Motor neuron (in vitro differentiated cells): ENCODE data around the gene SPTBN2. TPM values are rescaled to one million over a fixed set of nuclear protein-coding genes. Genes with fewer than 3 reads are reported as not detected.
"Not testable (repeated sequence)": the region's sequence is repeated elsewhere in the genome, so short reads cannot be mapped to it uniquely, and the experiment has no call there.

Experiments used
- ATAC-seq, 8 experiments: fragments of 200-7000 bp; cut with Tn5 transposase; replicated peaks in 6 of 8; 2 replicates each; pipeline ENCODE4 v1.8.0; 2021; ENCODE audit warnings: mild to moderate bottlenecking in 8 of 8, moderate library complexity in 8 of 8
- H3K27ac ChIP-seq, 2 donors: fragments of 250-450 bp; sonication (Bioruptor Pico); 2 replicates each; pipeline ENCODE4 v1.9.0; 2021; ENCODE audit warnings: antibody characterized with exemption in 2 of 2, mild to moderate bottlenecking in 2 of 2, moderate library complexity in 1 of 2
- H3K4me1 ChIP-seq, 2 donors: fragments of 250-450 bp; sonication (Bioruptor Pico); replicated peaks in 1 of 2; 2 replicates each; pipeline ENCODE4 v1.6.1; 2021; ENCODE audit warnings: antibody characterized with exemption in 2 of 2, mild to moderate bottlenecking in 2 of 2, moderate library complexity in 1 of 2
- H3K4me3 ChIP-seq, 5 donors: fragments of 250-450 bp; sonication (Bioruptor Pico); 2 replicates each; pipeline ENCODE4 v1.9.0; 2021; ENCODE audit warnings: antibody characterized with exemption in 5 of 5, mild to moderate bottlenecking in 5 of 5, moderate library complexity in 4 of 5
- WGBS, 10 experiments: fragments of 450-650 bp; shearing (Covaris generic); methylation state at CpG; one replicate each; pipeline ENCODE4 v1.0.0; 2022; 5-methylcytosine and 5-hydroxymethylcytosine counted together
- in situ Hi-C, 9 experiments: fragments of 400-800 bp; cut with MboI; loops; one replicate each; pipeline ENCODE4 v1.15.0; 2021; ENCODE audit warnings: low sequenced_read_pairs in 9 of 9, low pct_unique_long_range_greater_than_20kb in 2 of 9; ENCODE audit not compliant: unreplicated experiment in 9 of 9
- total RNA-seq, 8 experiments: library from RNA; unstranded; fragments of 300-600 nt; gene quantifications; 2 replicates each; pipeline versions ENCODE4 v1.2.3 to v1.2.4, GENCODE V29; 2022

The SPTBN2 gene
- total RNA-seq, 8 experiments from 2014 or later, result 2.4 to 99.4 (median 62.6) TPM

DNA sequence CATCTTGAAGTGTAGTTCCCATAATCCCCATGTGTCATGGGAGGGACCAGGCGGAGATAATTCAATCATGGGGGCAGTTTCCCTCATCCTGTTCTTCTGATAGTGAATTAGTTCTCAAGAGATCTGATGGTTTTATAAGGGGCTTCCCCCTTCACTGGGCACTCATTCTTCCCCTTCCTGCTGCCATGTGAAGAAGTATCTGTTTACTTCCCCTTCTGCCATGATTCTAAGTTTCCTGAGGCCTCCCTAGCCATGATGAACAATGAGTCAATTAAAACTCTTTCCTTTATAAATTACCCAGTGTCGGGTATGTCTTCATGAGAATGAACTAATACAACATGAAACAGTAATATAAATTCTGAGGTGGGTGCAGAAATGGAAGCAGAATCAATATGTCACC, 12.1 kb upstream of the SPTBN2 start:
- no peak overlapping the region for H3K27ac ChIP-seq
- in situ Hi-C loops, result no loop called here
- no peak for ATAC-seq
- 42 to 100% (median 87%) methylated on average over 1 to 2 of the region's 2 CpGs; no CpG with 5 or more reads in 4 of the 10 experiments for WGBS, 10 experiments
- H3K4me1 ChIP-seq, result peaks cover 4 to 15% of the 10 kb centered on the region in 2 donors
- no peak overlapping the region for H3K4me3 ChIP-seq

DNA sequence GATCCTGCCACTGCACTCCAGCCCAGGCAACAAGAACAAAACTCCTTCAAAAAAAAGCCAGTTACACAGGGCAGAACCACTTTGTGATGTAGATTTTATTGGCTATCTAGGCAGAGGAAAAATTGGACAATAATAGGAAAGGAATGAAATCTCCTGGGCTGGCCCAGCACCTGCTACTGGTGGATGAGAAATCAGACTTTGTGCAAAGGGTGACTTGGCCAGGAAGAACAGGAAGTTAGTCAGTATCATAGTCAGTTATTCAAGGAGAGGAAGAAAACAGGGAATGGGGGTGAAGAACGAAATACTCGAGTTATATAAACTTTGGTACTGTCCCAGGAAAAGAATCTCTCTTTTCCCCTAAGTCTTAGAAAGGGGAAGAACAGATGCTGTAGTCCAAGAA, 11.0 kb upstream of the SPTBN2 start:
- H3K27ac ChIP-seq, result no peak overlapping the region
- 0 to 82% (median 41%) methylated on average over 1 to 2 of the region's 2 CpGs; no CpG with 5 or more reads in 1 of the 10 experiments for WGBS, 10 experiments
- ATAC-seq, result no peak
- H3K4me3 ChIP-seq, result no peak overlapping the region
- H3K4me1 ChIP-seq, result peaks cover 0 to 11% of the 10 kb centered on the region in 2 donors
- in situ Hi-C loops, result no loop called here

DNA sequence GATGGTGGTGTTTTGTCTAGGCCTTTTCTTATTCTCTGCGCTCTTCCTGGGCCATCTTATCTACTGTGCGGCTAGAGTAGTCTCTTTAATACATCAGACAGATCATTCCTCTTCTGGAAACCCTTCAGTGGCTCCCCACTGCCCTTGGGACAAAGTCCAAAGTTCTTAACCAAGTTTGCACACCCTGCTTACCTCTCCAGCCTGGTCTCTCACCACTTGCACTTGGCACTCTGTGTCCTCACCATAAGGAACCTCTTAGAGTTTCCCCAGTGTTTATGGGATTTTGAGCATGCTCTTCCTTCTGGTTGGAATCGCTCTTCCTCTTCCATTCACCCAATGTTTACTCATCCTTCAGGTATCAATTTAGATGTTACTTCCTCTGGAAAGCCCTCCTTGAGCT, 5.2 kb upstream of the SPTBN2 start:
- Histone ChIP-seq H3K4me1 (peaks cover 3 to 7% of the 10 kb centered on the region in 2 donors), H3K27ac (no peak overlapping the region), H3K4me3 (no peak overlapping the region)
- in situ Hi-C loops, result no loop called here
- no peak for ATAC-seq
- 19 to 100% (median 63%) methylated on average over 1 to 3 of the region's 3 CpGs for WGBS, 10 experiments

DNA sequence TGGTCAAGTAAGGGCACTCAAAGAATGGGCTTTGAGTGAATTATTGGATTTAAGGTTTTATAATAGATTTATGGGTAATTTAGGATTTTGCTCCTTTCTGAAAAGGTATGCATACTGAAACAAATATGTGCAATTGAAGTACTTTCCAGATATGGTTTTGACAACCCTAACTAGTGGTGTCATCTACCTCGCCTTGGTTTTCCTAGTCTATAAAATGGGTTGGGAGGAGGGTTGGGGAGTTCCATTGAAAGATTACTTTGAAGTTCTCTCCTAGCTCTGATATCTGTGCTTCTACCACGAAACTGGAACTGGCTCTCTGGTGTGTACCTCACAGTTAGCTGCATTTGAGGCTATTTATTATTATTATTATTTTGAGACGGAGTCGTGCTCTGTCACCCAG, 431 bp upstream of the SPTBN2 start:
- Histone ChIP-seq H3K4me1 (peaks cover 22 to 27% of the 10 kb centered on the region in 2 donors), H3K4me3 (peak overlapping the region in 2 of 5 donors; percentile 48 to 87), H3K27ac (peak overlapping the region in 1 of 2 donors; percentile 93)
- 70 to 100% (median 94%) methylated on average over 1 to 3 of the region's 4 CpGs; no CpG with 5 or more reads in 1 of the 10 experiments for WGBS, 10 experiments
- ATAC-seq, result no peak
- in situ Hi-C loops, result no loop called here

GRCh38 chr11:66728038-66728692, 851 bp downstream of the SPTBN2 start:
- H3K4me1 ChIP-seq, result peaks cover 22 to 24% of the 10 kb centered on the region in 2 donors
- no CpG with 5 or more reads among the region's 114 CpGs for WGBS, 10 experiments
- H3K27ac ChIP-seq, result peak overlapping the region; percentile 88 to 93
- peak overlapping the region; percentile 48 to 87 (median 63) for H3K4me3 ChIP-seq
- in situ Hi-C loops, result no loop called here
- peak; percentile 34 to 77 (median 69) for ATAC-seq

GRCh38 chr11:66727282-66728037, 1.6 kb downstream of the SPTBN2 start:
- in situ Hi-C loops, result no loop called here
- peak; percentile 56 to 76 (median 62) for ATAC-seq
- Histone ChIP-seq H3K4me3 (peak overlapping the region; percentile 48 to 87 (median 63)), H3K27ac (peak overlapping the region; percentile 88 to 93), H3K4me1 (peaks cover 22 to 24% of the 10 kb centered on the region in 2 donors)
- WGBS, 10 experiments, result 1 to 30% (median 5%) methylated on average over 1 to 19 of the region's 70 CpGs; no CpG with 5 or more reads in 4 of the 10 experiments

DNA sequence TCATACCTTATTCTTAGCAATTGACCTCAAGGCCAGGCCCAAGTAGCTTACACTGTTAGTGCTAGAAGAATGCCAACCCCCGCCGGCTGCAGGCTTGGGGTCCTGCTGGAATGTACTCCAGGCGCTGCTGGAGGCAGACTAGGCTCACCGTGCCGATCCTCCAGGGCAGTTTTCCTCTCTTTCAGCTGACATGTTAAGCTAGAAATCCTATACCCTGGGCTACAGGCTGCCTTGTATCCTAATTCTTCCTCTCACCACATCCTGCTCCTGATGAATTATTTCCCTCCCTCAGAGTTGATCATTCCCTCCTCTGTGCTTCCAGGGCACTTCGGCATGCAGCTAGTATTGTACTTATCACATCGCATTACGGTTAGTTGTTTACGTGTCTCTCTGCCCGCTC, 3.4 kb downstream of the SPTBN2 start:
- Histone ChIP-seq H3K4me1 (peaks cover 22 to 25% of the 10 kb centered on the region in 2 donors), H3K4me3 (no peak overlapping the region), H3K27ac (no peak overlapping the region)
- in situ Hi-C loops, result no loop called here
- no peak for ATAC-seq
- WGBS, 10 experiments, result 44 to 88% (median 80%) methylated on average over 1 to 9 of the region's 10 CpGs

GRCh38 chr11:66725114-66725513, 3.9 kb downstream of the SPTBN2 start:
- in situ Hi-C loops, result no loop called here
- no peak overlapping the region for H3K27ac ChIP-seq
- no peak overlapping the region for H3K4me3 ChIP-seq
- H3K4me1 ChIP-seq, result peaks cover 22 to 30% of the 10 kb centered on the region in 2 donors
- WGBS, 10 experiments, result 80 to 100% (median 100%) methylated on average over 1 of the region's 1 CpG; no CpG with 5 or more reads in 4 of the 10 experiments
- no peak for ATAC-seq

GRCh38 chr11:66724167-66724566, 4.8 kb downstream of the SPTBN2 start:
- ATAC-seq, H3K4me3 ChIP-seq, H3K27ac ChIP-seq: not testable (repeated sequence)
- in situ Hi-C loops, result loop anchor here in 1 of 9 experiments (25.0 kb wide), 1 partner anchor 88 kb away; no protein-coding TSS in a partner anchor
- H3K4me1 ChIP-seq, result peaks cover 19 to 28% of the 10 kb centered on the region in 2 donors
- 60 to 100% (median 78%) methylated on average over 1 to 5 of the region's 5 CpGs; no CpG with 5 or more reads in 5 of the 10 experiments for WGBS, 10 experiments

DNA sequence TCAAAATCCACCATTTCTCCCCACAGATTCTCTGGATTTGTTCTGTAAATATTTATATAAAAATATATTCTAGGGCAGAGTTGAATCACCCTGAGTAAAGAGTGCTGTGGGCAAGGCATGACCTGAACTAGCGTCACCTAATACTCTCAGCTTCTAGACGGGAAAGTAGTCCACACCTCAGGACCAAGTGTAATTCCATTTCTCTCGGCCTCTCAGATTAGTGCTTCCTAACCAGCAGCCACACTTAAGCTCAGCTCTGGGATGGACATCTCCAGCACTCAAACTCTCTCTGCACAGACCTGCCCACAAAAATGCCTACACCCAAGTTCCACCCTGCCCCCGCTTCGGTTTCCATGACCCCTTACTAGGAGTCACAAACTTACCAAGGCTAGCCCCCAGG, 5.3 kb downstream of the SPTBN2 start:
- peak in 2 of 8 experiments; percentile 6 to 10 for ATAC-seq
- WGBS, 10 experiments, result 60 to 100% (median 90%) methylated on average over 1 to 5 of the region's 5 CpGs; no CpG with 5 or more reads in 3 of the 10 experiments
- H3K27ac ChIP-seq, result no peak overlapping the region
- in situ Hi-C loops, result loop anchor here in 1 of 9 experiments (25.0 kb wide), 1 partner anchor 89 kb away; no protein-coding TSS in a partner anchor
- H3K4me1 ChIP-seq, result peaks cover 14 to 23% of the 10 kb centered on the region in 2 donors
- H3K4me3 ChIP-seq, result no peak overlapping the region

DNA sequence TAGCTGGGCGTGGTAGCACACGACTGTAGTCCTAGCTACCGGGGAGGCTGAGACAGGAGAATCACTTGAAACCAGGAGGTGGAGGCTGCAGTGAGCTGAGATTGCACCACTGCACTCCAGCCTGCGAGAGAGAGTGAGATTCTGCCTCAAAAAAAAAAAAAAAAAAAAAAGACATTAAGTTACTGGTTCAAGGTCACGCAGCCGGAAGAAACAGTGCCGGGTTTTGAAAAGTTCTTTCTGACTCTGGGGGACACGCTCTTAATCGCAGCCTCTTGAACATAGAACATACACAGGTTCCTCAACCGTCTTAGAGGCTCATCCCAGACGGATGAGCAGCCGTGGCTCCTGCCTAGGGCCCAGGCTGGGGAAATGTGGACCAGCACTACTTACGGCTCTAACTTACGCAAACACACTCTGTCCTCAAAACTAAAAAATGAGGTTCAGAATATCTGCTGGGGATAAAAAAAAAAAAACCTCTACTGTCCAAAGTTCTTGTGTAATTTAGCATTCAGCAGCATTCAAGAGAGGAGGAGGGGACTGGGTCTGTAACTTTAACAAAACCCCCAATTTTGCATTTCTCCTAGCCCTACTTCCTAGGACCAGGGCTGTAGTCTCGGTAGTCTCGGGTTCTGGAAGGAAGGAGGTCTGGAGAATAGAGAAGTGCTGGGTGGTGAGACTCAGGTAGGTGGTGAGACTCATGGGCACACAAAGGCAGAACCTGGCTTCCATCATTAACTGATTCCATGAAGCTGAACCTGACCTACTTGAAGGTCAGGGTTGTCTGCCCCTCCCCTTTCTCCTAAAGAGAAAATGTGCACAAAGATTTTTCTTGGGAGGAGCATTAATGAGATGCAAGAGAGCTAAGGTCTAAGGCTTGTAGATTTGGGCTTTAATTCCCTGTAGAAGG, 6.0 kb downstream of the SPTBN2 start:
- Histone ChIP-seq H3K27ac (no peak overlapping the region), H3K4me1 (peaks cover 14 to 21% of the 10 kb centered on the region in 2 donors), H3K4me3 (no peak overlapping the region)
- ATAC-seq, result peak in 1 of 8 experiments; percentile 11
- 75 to 100% (median 89%) methylated on average over 2 to 11 of the region's 16 CpGs; no CpG with 5 or more reads in 1 of the 10 experiments for WGBS, 10 experiments
- in situ Hi-C loops, result loop anchor here in 1 of 9 experiments (25.0 kb wide), 1 partner anchor 89 kb away; no protein-coding TSS in a partner anchor

GRCh38 chr11:66721939-66722338, 7.1 kb downstream of the SPTBN2 start:
- no peak overlapping the region for H3K4me3 ChIP-seq
- no peak overlapping the region for H3K27ac ChIP-seq
- no peak for ATAC-seq
- WGBS, 10 experiments, result 84 to 100% (median 99%) methylated on average over 1 to 8 of the region's 9 CpGs; no CpG with 5 or more reads in 4 of the 10 experiments
- in situ Hi-C loops, result loop anchor here in 1 of 9 experiments (25.0 kb wide), 1 partner anchor 90 kb away; no protein-coding TSS in a partner anchor
- peaks cover 13 to 21% of the 10 kb centered on the region in 2 donors for H3K4me1 ChIP-seq
